Hypothalamus (tissue), 51 donors: Measurements from ENCODE around the gene KCNQ1.

Experiments used
- DNase-seq, 51 donors: peaks; one replicate each; lab custom pipeline; 2025; lab: John Stamatoyannopoulos, UW

Gene KCNQ1

DNA sequence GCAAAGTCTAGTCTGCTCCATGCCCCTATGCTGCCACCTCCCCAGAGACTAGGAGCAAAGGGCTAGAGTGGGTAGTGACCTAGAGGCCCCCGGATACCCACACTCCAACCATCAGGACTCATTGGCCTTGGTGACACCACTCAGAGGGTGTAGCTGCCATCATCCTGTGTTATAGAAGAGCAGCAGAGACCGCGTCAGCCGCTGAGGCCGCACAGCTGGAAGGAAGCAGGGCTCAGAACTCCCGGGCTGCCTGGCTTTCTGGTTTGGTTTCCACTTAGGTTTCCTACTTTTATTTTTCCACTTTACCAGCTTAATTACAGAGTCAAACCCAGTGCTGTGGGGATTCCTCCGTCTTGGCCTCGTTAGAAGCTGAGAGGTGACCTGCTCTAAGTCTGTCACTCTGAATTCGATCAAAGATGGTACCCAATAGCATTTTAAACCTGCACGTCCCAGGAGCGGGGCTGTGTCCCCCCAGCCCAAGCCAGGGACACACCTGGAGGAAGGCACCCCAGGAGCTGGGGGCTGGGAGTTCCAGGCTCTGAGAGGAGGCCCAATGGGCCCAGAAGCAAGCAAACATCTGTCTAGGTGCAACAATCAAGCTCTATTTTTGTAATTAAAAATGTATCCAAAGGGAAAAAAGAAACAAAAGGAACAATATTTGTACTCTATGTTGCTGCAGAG, 442.8 kb downstream of the KCNQ1 start:
- no peak for DNase-seq

- DNase-seq = peak in 48 of 51 donors; percentile 32 to 94 (median 78)
Observed at GRCh38 chr11:2888266-2888968, 443.6 kb downstream of the KCNQ1 start.

- no peak for DNase-seq
Observed at GRCh38 chr11:2889362-2890273, 444.8 kb downstream of the KCNQ1 start.

- DNase-seq = no peak
Observed at GRCh38 chr11:2890466-2891294, 445.9 kb downstream of the KCNQ1 start.

DNA sequence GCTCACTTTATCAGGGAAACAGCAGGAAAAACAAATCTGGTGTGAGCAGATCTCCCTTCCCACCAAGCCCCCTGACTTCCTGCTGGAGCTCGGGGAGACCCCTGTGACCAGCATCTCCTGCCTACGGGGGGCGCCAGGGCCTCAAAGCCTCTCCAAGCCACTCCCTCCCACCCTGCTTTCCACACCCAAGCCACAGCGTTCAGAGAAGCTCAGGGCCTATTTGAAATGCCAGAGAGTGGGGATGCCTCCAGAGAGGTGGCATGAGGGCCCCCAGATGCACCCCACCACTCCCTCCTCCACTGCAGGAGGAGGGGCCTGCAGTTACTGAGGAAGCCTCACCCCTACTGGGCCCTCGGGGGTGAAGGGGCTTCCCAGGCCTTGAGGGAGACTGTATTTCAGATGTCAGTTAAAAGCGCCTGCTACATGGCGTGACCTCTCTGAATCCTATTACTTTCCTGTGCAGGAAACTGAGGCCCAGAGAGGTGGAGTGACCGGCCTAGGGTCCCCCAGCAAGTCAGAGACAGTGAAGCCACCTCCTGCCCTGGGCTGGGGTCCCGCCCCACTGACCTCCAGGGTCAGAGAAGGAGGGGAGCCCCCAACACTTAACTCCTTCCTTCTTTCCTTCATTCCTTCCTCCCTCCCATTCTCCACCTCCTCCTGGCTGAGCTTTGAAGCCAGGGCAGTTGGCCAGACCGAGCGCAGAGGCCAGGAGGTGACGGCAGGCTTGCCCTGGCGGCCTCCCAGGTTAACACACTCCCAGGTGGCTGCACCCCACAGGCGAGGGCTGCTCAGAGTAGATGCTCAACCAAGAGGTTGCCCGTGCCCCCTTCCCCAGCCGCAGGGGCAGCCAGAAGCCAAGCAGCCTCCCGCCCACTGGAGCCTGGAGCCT, 446.8 kb downstream of the KCNQ1 start:
- DNase-seq = peak in 6 of 51 donors; percentile 23 to 44 (median 33)

- DNase-seq = peak in 15 of 51 donors; percentile 18 to 56 (median 36)
Observed at GRCh38 chr11:2892215-2892966, 447.6 kb downstream of the KCNQ1 start.

- no peak for DNase-seq
Observed at GRCh38 chr11:2892967-2893528, 448.2 kb downstream of the KCNQ1 start.

GRCh38 chr11:2893935-2894334, 449.1 kb downstream of the KCNQ1 start:
- DNase-seq = no peak

DNA sequence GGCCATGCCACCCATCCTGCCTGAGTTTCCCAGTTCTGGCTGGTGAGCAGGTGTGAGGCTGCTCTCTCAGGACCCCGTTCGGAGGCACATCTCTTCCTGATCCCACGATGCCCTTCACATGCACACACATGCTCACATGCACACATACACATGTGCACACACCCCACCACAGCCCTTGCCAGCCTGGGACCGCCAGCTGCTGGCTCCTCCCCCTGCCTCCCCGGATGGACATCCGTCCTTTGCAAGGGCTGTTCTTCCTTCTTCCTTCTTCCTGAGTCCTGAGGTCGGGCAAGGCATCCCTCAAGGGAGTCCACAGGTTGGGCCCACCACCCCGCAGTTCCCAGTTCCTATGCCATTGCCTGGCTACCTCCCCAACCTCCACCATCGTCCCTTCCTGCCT, 451.2 kb downstream of the KCNQ1 start:
- DNase-seq = no peak

DNA sequence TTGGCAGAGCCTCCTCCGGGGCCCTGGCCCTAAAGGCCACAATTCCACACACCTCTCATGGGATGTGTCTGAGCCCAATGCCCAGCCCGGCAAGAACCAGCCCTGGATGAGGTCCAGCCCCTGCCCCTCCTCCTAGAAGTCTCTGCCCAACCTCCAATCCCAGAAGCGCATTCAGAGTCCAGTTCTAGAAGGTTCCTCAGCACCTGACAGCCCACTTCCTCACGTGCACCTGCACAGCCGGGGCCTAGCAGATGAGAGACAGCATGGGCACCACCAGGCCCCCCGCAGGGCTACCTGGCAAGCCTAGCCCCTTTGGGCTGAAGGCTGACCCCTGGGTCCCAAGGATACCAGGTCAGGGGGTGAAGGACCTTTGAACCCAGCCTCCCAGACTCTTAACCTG, 452.2 kb downstream of the KCNQ1 start:
- DNase-seq = no peak

GRCh38 chr11:2898366-2899079, 453.7 kb downstream of the KCNQ1 start:
- DNase-seq = peak in 4 of 51 donors; percentile 4 to 34 (median 27)
